Stimulated activated CD4-positive, alpha-beta T cell treated with anti-CD3 and anti-CD28 coated beads, Interleukin-1b, Interleukin-23, amount 100 ng/mL, for 1 hour (primary cell): ENCODE results near the gene LRMDA.

Experiments used
- DNase-seq, 2 donors: peaks; one replicate each; pipeline ENCODE4 v3.0.0-alpha.2; 2020; ENCODE audit warnings: low read depth in 2 of 2

The LRMDA gene

DNA sequence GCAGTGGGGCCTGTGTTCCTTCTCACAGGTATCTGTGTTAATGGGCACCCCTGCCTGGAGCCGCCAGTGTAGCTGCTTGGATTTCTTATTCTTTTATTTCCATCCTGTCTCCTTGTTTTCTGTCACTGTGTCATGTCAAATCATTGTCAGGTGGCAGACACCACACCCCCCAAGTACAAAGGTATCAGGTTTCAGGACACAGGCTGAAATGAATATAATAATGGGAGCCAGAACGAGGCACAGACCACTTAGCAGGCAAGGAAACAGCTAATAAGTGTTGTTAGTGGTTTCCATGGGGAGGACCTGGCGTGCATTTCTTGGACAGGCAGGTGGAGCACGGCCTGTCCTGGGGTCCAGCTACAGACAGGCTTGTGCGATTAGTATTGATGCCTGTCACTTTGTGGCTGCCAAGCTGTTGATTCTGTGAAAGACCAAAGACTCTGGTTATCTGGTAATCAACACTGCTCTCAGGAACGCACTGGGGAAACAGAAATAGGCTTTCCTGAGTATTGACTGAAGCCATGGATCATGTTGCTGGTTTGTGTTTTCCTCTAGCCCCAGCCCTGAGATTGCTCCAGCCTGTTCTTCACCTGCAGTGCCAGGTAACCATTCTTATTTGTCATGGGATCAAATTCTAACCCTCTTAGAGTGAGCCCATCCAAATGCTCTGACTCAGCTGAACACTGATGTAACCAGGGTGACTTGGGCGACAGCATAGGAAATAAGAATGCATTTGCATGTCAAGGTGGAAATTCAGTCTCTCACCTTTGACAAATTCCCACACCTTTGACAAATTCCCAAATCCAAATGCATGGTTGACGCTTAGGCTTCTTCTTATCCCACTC, 1002.0 kb downstream of the LRMDA start:
- DNase-seq: no peak

- DNase-seq: no peak
Measured at GRCh38 chr10:76435157-76435556, 1003.7 kb downstream of the LRMDA start.

- DNase-seq: no peak
Measured at GRCh38 chr10:76436401-76436811, 1005.0 kb downstream of the LRMDA start.

GRCh38 chr10:76436981-76437380, 1005.6 kb downstream of the LRMDA start:
- DNase-seq: no peak

DNA sequence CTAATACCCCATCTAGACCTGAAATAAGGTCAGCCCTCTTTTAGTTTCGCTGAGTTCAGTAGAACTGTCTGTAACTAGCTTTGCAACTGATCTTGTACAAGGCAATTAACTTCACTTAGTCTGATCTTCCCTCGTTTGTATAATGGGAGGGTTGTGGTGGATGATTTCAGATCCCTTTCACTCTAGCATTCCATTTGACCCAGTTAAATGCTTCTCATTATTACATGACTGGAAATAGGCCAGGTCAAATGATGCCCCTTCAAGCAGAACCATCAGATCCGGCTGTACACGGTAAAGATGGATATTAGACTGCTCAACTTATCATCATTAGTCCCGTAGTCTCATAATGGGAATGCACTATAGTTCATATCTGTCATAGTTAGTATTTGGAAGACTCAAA, 1009.0 kb downstream of the LRMDA start:
- no peak for DNase-seq

DNA sequence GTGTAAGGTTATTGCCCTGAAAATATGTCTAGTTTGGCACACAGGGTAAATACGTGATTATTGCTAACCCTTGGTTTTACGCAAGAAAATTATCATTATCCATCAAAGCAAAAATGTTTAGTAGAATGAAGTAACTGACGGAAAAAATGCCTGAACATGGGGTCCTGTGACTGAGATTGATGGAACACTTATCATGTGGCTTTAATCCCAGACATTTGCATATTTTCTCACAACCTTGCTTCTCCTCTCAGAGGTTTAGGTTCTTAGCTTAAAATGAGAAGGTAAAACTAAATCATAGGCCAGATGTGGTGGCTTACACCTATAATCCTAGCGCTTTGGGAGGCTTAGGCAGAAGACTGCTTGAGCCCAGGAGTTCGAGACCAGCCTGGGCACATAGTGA, 1010.7 kb downstream of the LRMDA start:
- no peak for DNase-seq

GRCh38 chr10:76444034-76444800, 1012.8 kb downstream of the LRMDA start:
- DNase-seq: no peak

GRCh38 chr10:76447578-76447977, 1016.2 kb downstream of the LRMDA start:
- no peak for DNase-seq

- DNase-seq: no peak
Measured at GRCh38 chr10:76451911-76452310, 1020.5 kb downstream of the LRMDA start.

DNA sequence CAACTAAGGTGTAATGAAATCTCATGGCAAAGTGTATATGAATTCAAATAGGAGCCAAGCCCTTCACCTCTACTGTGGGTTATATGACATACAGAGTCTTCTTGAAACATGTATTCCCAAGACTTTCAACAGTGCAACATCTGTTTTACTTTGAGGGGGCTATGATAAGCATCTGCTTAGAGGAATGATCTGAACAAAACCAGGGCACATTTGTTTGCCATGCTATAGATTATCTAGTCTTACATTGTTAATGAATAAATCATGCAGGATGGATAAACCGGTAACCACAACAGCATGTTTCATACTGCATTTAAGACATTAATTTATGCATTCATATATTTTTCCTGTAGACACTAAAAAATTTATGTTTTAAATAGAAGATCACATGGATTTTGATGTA, 1021.9 kb downstream of the LRMDA start:
- DNase-seq: no peak

- no peak for DNase-seq
Measured at GRCh38 chr10:76453997-76454396, 1022.6 kb downstream of the LRMDA start.

DNA sequence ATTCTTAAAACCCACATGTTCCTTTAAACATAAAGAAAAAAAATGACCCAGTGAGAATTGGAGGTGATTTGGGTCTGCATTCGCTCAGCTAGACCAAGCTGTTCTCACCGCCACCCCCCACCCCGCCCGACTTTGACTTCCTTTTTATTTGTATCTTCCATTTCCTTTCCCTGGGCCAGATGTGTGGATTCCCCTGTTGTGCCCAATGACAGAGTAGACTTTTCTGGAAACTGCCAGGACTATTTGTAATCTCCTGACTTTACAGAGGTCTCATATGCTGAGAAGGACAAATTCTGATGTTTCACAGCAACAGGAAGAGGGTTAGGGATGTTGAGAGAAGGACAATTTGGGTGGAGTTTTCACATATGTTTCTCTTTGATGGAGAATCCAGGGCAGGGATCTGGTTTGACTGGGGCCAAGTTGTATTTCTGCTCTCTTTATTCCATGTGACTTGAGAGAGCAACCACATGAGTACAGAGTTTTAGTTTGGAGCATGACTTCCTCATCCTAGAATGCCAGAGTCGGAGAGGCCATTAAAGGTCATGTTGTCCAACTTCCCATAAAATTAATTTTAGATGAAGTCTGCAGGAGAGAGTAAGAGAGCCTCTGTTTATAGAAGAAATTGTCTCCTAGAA, 1023.2 kb downstream of the LRMDA start:
- no peak for DNase-seq

- no peak for DNase-seq
Measured at GRCh38 chr10:76456197-76456596, 1024.8 kb downstream of the LRMDA start.

GRCh38 chr10:76459016-76459730, 1027.7 kb downstream of the LRMDA start:
- DNase-seq: no peak

DNA sequence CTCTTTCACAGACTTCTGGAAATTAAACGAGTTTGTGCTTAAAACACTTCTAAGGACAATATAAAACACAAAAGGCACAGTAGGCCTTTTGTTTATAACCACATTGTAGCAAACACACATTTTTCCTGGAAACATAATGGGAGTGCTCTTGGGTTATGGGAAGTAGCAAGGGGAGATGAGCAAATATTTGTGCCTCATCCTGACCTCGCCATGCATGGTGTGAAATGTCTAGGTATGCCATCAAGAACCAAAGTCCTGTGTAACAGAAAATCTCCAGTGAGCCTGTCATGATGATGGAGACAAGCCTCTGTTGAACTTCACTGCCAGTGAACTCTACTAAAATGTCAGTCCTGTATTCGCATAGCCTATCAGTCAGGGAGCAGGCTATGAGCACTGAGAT, 1029.6 kb downstream of the LRMDA start:
- no peak for DNase-seq

DNA sequence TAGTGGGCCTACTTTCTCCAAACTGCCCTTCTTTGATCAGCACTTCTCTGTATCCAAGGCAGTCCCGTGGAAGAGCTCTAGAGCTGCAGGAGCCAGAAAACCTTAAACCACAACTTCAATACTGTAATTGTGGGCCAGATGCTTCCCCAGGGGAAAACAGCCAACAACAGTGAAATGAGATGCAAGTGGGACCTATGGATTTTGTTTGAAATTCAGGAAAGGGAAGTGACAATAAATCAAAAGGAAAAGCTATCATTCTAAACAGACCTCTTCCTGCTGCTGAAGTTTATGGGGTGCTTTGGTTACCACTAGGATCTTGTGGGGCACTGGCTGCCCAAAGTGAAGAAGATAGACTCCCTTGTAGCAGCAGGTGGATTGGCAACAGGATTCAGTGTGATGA, 1031.7 kb downstream of the LRMDA start:
- no peak for DNase-seq

DNA sequence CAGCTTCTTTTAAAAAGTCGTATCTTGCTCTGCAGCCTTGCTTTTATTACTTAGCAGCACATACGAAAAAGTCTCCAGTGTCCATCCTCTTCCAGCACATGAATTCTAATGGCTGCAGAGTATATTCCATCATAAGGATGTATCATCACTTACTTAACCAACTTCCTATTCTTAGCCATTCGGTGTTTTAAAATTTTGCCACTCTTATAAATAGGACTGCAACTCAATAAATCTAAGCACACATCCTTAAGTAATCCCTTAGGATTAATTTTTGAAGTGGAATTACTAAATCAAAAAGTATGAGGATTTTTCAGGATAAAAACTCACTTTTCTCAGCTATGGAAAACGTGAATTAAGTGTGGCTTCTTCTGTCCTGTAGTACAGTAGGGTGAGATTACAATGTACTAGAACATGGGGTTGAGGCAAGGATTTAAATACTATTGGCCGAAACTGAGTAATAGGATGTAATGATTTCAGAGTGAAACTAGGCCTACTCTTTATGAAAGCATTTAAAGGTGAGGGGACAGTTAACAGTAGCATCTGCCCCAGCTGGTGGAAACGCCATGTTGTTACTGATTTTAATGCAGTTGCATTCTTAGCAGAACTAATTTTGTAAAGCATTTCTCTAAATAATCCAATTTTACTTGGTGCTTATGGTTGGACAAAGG, 1035.5 kb downstream of the LRMDA start:
- DNase-seq: no peak

GRCh38 chr10:76469675-76470074, 1038.3 kb downstream of the LRMDA start:
- no peak for DNase-seq

- DNase-seq: no peak
Measured at GRCh38 chr10:76479103-76479790, 1047.8 kb downstream of the LRMDA start.

DNA sequence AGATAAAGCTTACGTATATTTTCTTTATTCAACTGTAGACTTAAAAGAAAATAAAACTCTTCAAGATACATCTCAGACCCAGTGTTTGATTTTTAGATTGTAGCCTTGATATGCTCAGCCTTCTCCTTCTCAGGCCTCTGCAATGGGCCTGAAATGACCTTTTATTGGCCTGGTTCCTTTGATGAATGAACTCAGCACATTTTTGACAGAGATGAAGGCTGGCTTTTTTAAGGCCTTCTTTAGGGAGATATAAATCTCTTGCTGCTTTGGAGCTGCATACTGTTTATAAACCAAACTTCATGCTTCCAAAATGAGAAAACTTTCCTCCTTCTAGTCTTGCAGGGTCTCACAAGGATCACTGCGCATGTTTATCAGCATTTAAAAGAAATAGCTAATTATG, 1049.8 kb downstream of the LRMDA start:
- DNase-seq: no peak

DNA sequence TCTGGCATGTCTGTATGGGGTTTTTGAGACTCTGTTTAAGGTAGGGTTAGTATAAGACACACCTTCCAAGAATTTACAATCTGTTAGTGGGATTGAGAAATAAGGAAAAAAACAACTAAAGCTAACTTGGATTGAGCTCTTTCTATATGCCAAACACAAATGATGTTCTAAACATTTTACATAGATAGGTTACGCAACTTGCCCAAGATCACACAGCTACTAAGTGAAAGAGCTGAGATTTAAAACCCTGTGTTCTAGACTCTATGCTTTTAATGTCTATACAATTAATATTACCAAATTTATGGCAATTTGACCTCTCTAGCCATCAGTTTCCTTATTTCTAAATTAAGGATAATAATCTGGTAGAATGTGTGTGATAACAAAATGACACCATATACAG, 1056.2 kb downstream of the LRMDA start:
- DNase-seq: no peak
